Stimulated activated CD4-positive, alpha-beta T cell treated with anti-CD3 and anti-CD28 coated beads, Interleukin-4, amount 100 ng/mL, for 24 hours (primary cell): ENCODE results near the gene RFTN1.

Experiments used
- DNase-seq: peaks from one replicate; pipeline ENCODE4 v3.0.0-alpha.2; 2020

RFTN1 gene

DNA sequence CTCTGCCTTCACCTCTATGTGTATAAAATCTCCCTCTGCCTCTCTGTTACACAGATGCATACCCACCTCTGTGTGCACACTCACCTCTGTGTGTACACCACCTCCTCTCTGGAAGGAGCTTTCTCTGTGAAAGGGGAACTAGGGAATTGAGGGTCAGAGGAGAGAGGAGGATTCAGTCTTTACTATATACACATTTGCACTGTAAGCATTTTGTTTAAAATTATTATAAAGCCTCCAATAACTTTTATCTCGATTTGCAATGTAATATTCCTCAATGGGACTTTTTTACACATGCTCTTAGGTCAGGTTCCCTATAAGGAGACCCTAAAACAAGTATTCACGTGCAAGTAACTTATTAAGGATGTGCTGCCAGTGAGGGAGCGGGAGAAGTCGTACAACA is 166.0 kb downstream of the RFTN1 start:
- DNase-seq: no peak

DNA sequence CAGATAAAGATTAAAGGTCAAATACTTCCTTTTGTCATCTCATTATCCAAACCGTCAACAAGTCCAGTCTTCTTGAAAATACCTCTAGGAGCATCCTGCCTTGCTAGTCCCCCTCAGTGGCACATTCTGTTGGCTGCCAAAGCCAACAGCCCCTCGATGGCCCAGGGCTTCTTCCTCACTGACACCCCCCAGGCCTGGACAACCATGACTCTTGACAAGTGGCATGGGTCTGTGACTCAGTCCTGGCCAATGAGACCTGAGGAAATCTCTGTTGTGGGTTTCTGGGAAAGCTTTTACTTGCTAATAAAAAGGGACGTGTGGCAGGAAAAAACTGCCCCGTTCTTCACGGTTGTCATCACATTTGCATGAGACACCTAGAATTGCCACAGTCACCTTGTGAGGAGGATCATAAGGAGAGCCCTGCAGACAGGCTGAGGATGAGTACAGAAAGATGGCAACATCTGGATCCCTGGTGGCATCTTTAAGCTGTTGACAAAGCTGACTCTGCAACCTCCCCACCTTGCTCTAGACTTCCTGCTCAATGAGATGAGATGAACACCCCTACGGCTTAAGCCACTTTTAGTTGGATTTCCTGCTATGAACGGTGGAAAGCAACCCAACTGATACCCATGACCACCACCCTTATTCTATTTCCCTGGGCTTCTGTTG is 167.0 kb downstream of the RFTN1 start:
- no peak for DNase-seq

DNA sequence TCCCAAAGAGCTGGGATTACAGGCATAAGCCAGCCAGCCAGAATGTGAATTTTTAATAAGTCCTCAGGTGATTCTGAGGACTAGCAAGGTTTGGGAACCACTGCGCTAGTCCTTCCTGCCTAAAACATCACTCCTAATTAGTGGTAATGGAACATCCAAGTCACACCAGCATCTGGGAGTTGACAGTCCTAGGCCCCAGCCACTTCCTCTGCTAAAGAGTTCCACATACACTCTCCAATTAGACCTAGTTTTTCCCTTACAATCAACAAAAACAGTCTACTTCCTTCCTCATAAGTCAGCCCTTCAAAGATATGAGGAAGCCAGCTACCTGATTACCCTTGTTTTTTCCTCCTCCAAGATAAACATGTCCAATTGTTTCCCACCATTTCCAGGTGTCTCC is 170.4 kb downstream of the RFTN1 start:
- DNase-seq: no peak

DNA sequence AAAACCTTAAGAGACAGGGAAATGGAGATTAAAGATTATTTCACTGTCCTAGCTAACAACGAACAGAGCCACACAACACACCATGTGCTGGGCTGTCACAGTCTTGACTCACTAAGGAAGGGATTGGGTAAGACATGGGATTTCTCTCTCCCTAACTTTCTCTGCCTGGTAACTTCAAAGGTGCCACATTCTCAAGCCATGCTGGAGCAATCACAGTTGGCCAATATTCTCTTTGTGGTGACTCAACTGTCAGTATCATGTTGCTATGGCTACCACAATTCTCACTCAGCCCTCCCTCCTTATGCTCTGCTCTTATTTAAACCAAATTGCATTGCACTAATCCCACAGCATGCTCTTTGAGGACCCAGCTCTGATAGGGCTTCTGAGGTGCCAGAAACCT is 174.5 kb downstream of the RFTN1 start:
- DNase-seq: peak; percentile 20

DNA sequence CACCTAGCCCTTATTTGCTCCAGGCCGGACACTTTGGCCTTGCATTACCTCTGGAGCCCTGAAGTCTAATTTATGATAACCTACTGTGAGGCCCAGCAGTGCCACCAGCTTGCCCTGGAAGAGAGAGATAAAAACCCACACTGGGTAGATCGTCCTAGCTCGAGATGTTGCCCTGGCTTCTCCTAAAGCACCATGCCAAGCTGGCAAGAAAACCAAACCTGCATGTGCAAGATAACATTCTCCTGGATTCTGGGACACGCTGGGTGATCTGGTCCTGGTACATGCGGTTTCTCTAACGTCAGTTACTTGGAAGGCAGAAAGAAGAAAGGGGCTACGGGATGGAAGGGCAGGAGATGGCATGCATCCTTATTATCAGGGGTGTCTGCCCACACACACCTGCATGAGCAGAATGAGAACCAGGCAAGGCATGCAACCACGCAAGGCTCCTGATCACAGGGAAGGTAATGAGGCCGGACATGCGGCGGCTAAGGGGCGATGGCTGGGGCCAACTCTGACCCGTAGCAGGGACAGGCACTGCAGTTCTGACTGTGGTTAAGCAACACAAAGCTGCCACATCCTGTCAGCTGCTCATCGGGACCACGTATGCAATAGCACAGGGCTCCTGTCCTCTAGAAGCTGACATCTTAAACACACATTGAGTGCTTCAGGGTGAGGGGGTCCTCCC is 175.5 kb downstream of the RFTN1 start:
- DNase-seq: peak; percentile 32

DNA sequence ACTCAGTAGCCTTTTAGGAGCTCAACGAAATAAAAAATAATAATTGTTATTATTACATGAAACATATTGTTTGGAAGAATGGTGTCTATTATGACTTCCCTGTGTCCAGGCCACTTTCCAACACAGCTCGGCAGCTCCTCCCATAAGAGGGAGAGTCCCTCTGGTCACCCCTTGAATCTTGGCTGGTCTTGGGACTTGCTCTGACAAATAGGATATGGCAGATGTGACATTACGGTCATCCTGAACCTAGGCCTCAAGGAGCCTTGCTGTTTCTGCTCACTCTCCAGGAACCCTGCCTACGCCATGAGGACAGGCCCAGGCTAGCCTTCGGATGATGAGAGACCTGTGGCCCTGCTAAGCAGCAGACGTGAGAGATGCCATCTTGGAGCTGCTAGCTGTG is 176.7 kb downstream of the RFTN1 start:
- DNase-seq: no peak

DNA sequence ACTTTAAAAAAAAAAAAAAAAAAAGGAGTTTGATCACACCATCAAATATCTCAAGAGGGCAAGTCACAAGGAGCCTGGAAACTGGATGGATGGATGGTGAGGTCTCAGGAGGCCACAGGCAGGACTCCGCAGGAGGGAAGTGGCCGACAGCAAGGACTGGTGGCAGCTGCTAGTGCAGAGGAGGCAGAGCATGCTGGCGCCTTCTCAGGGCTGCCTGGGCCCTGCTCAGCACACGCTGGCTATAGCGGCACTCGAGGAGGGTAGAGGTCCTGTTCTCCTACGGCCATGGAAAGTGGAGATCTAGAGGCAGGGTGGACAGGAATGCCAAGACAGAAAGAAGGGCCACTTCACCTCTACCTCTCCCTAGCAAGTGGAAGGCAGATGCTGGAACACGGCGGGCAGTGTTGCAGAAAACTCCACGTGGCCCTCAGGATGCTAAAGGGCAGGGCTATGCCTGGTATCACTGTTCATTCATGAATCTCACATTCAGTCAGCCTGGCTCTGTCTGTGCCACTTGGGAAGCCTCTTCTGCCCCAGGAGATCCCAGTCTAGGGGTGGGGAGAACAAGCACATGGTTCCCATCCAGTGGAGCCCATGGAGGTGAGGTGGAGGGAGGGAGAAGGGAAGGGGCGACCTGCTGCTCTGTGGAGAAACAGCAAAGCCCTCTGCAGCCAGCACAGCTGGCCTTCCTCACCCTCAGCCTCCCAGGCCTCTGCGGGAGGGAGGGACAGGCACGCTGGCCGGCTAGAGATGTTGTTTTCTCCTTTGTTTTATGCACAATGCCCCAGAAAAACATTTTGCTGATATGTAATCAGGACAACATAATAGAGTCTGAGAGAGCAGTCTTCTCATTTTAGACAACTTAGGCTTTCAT is 177.5 kb downstream of the RFTN1 start:
- DNase-seq: no peak

DNA sequence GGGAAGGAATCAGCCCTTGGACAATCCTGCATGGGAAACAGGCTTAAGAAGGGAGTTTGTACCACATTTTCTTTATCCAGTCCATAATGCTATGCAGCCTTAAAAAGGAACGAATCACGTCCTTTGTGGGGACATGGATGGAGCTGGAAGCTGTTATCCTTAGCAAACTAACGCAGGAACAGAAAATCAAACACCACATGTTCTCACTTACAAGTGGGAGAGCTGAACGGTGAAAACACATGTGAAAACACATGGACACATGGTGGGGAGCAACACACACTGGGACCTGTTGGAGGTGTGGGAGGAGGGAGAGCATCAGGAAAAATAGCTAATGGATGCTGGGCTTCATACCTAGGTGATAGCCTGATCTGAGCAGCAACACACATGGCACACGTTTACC is 178.2 kb downstream of the RFTN1 start:
- DNase-seq: no peak

DNA sequence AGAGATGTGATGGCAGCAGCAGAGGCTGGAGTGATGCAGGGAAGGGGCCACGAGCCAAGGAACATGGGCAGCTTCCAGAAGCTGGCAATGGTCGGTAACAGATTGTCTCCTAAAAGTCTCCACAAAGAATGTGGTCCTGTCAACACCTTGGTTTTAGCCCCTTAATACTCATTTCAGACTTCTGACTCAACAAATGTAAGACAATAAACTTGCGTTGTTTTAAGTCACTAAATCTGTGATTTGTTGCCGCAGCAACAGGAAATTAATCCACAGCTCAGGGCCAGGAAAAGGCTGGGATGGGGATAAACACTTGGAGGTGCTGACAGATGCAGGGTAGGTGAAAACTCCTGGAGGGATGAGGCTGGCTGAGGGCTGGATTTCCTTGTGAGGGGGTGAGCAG is 178.6 kb downstream of the RFTN1 start:
- no peak for DNase-seq

DNA sequence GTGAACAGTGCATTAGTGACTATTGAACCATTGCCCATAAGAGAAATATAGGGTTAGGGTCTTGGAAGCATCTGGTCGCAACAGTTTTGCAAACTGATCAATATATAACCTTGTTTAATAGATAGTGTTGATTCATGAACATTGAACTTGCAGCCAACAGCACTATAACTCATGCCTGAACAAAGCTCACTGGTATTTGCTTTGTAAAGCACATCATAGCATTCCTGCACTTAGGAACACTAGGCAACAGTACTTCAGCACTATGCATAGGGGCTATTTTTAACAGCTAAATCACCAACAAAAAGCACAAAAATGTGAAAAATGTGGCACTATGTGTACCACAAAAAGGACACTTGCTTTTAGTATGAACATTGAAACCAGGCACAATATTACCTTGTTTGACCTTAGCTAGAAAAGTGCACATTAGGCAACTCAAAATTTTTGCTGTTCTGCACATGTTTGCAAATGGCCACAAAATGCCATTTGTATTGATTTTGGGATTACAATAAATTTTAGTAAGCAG is 180.5 kb downstream of the RFTN1 start:
- no peak for DNase-seq

DNA sequence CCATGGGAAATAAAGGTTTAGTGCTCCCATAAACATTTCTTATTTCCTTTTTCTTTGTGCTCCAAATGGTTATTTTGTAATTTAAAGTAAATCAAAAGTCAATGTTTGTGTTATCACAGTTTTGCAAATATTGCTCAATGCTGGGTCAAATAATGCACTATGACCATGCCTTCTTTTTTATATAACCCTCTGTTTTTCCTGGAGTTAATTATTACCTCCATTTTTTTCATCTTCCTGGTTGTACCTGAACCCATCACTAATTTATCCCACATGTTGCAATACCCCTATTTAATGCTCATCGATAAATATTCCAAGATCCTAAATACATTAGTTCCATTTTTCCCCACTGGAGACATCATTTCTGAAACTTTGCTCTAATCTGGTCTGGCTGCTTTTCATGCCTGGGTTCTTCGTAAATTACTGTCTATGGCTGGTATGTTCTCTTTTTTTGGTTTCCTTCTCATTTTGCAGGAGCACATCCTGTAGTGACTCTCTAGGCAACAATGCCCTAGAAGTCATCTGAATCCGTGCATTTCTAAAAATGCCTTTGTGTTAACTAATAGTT is 182.1 kb downstream of the RFTN1 start:
- no peak for DNase-seq

DNA sequence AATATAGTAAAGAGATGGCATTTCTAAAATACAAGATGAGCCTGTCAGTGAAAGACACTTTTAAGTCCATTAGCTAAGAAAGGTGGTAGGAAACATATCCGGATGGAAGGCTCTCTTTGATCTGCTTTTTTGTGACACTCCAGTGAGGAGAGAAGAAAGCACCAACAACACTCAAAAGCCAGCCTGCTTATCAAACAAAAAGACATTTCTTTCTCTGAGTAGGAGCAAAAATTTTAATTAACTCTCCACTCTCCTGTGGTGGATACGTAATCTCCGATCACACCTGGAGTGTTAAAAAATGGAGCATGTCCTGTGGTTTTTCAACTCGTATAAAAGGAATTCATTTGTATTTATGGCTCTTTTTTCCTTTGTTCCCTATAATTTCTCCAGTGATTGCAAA is 183.1 kb downstream of the RFTN1 start:
- no peak for DNase-seq

DNA sequence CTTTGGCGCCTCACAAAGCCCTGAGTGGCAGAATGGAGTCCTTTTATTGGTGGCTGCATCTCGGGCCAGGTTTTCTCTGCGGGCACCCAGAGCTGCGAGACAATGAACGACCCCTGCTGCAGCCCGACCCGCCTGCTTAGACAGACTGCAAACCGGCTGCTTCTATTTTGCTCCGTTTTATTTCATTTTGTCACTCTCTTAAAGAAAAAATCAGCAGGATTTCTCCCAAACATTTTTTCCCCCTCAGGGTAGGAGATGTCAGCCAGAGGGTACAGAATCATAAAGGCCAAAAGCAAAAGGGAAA is 183.7 kb downstream of the RFTN1 start:
- DNase-seq: no peak

DNA sequence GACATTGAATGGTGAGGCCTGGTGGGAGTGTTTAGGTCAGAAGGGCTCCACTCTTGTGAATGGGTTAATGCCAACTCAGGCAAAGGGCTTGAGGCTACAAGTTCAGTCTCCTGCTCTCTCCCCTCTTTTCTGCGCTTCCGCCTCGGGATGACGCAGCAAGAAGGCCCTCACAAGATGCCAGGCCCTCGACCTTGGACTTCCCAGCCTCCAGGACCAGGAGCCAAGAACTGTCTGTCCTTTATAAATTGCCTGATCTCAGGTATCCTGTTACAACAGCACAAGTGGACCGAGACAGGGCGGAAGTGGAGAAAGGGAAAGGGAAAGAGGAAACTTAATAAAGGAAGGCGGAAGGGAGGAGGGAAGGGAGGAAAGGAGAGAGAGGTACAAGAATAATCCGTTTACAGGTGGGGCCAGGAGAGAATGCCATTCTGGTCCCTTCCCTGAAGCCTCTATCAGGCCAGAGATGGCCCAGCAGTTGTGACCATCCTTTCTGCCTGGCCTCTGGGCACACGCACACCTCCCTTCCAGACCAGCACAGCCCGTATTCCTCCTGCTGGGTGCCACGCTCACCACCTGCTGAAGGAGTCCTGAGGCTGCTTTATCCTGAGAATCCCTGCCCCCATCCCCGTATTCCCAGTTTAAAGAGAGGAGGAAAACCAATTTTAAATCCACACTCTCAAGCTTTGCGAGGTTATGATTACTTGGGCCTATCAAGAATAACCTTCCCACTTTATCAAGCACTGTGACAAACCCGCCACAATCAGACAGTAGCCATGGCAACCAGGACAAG is 184.3 kb downstream of the RFTN1 start:
- no peak for DNase-seq

DNA sequence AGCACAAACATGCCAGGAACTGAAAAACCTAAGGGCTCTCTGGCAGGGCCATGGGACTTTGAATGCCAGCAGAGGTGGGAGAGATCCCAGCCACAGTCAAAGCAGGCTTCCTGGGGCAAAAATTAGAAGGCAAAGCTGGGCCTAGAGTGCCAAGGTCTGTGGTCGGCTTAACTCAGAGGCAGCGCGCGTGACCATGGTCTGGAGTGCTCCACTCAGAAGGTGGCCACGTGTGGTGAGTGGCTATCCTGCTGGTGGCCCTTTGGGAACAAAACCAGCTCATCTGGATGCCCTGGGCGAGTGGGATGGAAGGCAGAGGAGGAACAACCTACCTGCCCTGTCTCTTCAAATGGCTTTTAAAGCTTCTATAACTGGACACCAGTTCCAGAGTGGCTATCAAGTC is 185.4 kb downstream of the RFTN1 start:
- DNase-seq: no peak

DNA sequence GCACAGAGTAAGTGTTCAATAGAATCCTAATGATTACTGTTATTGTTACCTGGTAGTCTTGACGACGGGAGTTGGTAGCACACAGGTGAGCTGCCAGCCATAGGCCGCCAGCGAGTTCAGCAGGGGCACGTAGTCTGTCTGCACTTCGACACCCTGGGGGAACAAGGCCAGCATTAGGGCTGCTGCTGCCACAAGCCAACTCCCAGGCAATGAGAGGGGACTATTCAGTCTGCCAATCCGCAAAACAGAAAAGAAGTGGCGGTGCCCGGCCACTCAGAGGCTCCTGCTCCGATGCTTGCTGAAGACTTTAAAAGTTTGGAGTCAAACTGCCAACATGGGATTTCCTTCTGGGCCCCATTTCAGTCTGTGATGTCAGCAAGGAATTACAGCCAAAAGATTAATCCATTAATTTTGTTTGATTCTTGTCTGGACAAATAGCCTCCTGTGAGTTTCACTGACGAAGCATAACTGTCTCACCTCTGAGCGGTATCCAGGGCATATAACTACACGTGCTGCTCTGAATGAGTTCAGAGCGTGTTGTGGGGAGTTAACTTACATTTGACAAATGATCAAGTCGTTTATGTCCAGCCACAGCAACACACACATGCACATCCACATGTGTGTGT is 186.7 kb downstream of the RFTN1 start:
- no peak for DNase-seq

DNA sequence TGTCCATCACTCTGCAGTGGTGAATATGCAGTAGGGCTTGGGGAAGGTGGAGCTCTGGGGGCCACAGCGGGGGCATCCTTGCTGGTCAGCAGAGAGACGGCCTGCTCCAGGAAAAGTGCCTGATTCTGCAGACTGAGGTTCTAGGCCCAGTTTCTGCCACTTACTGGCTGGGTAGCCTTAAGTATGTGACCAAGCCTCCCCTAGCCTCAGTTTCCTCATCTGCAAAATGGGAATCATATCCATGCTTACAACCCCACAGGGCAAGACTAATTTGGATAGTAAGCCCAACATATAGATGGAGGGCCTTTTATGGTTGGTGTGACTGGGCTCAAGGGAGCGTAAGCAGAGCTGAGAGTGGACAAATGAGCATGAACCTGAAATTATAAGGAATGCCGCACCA is 187.6 kb downstream of the RFTN1 start:
- no peak for DNase-seq

DNA sequence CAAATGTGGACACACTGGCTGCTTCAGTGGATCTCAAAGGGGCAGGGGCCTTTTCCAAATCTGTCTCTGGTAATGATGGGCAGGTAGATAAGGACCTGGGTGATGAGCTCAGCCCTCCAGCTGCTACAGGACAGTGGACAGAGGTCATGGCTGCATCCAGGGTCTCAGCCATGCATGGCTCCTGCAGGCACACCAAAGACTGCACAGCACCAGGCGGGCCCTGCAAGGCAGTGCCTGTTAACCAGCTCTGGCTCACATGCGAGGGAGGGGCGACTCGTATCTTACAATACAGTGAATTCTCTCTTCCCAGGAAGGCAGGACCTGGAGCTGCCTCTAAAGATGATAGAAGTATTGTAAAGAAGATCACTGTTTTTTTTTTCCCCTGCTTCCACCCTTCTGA is 189.8 kb downstream of the RFTN1 start:
- DNase-seq: no peak

DNA sequence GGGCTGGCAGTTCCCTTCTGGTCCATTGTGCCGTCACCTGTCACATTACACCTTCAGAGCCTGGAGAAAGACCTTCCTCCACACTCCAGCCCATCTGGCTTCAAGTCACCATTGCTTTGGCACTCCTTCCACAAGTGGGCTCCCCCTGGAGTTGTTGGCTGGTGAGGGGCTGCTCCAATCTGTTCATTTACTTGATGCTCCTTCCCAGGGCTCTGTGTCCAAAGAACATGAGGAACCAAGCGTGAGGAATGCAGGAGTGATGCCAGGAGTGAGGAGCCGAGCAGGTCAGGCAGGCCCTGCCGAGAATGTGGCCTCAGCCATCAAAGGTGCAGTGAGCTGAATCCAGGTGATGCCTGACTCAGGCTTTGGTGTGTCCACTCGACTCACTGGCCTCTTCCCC is 191.3 kb downstream of the RFTN1 start:
- no peak for DNase-seq

DNA sequence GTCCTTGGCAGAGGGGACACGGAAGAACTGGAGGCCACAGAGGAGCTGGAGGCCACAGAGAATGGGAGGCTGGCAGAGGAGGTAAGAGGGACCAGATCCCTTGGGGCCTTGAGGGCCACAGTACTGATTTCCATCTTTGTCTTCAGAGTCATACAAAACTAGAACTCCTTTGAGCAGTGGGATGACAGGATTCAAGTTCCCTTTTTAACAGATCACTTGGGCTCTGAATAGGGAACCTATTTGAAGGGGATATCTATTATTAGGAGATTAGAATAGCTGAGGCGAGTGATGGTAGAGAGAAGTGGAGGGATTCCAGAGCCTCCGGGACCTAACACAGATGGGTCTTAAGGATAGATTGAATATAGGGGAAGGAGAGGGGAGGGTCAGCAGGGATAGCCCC is 192.8 kb downstream of the RFTN1 start:
- DNase-seq: no peak

DNA sequence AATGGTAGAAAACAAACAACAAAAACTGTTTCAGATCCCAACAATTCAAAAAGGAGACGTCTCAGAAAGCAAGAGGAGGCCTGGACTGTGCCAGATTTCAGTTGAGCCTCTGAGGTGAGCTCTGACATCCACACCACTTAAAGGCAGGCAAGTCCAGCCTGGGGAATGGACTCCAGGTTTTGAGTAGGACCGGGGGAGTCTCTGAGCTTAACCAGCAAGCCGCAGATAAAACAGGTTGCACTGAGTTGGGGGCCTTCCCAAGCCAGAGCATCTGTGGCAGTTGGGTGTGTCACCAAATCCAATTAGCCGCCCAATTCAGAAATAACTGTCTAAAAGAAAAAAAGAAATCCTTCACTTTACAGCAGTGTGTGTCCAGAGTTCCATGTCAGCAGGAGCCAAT is 193.8 kb downstream of the RFTN1 start:
- DNase-seq: no peak

DNA sequence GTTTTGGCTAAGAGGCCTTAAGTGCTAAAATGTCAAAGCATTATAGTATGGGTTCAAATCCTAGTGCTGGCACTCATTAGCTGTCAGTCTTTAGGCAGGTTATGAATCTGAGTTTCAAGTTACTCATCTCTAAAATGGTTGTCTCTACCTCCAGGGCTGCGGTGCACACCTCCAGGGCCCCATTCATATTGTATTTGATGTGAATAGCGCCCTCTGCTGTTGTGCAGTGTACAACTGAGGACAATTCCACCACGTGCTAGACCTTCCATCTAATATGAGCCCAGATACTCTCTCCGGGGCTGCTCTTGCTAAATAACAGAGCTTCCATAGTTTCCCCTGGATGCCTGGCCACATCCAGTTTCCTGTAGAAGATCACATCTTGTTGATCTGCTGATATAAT is 194.2 kb downstream of the RFTN1 start:
- peak; percentile 92 for DNase-seq
